Cerebellar nuclear complex (tissue), 1 donor: ENCODE data around the gene CPEB2.
"Not testable (repeated sequence)": the region's sequence is repeated elsewhere in the genome, so short reads cannot be mapped to it uniquely, and the experiment has no call there.

ENCODE experiments used
- DNase-seq, 2 experiments: peaks; one replicate each; lab custom pipeline; 2025; lab: John Stamatoyannopoulos, UW

Gene CPEB2

DNA sequence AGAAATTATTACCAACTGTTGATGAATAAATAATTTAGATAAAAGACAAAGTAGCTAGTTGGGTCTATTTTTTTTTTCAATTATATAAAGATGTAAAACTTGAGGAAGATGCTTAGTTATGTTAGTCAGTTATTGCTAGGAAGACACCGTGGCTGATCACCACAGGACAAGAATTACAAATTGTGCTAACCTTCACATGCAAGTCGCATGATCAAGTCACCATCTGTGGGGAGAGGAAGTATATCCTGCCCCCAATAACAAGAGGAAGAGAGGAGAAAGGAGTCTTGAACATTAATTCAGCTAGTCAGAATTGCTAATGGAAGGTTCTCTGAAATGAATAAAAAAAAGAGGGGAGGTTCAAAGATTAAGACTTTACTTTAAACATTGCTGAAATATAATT, 52.3 kb downstream of the CPEB2 start:
- DNase-seq = no peak

DNA sequence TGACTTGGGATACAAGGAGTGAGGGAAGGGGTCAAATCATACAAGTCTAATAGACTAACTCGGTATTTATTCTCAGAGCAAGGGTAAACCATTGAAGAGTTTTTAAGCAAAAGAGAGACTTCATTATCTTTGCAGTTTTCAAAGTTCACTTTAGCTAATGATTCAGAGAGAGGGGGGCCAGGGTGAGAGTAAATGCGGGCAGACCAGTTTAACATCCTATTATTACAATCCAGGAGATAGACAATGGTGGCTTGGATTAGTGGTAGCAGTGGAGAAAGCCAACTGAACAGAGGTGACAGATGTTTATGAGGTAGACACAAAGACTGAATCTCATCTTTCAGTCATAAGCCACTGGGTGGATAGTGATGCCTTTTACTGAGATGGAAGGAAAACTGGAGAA, 57.9 kb downstream of the CPEB2 start:
- DNase-seq = no peak

DNA sequence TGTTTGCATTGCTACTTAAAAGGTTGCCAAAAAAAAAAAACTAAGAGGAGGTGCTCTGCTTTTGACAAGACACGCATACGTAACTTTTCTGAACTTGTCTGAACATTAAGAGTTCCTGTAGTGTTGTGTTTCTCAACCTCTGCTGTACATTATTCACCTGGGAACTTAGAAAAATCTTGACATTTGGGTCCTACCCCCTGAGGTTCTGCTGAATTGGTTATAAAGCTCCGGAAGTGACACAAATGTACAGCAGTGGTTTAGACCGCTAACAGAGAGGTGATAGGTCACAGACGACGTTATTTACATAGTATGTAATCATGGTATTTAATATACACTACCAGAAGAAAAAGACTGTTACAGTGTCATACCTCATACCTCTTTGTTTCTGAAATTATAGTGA, 61.1 kb downstream of the CPEB2 start:
- DNase-seq = no peak

DNA sequence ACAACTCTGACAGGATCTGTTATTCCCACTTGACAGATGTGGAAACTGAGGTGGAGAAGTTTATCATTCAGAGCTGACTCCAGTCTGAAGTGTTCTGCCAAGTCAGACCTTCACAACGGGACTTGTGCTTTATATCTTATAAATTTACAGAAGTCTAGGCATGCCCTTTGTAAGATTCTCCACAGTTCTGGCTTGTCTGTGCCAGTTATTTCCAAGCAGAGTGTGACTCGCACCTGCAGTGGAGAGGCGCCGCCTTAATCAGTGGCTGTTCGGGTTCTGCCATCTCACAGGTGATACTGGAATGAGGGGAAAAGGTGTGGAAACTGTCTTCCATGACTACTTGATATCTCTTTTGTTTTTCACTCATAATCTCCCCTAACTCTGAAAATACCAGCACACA, 63.2 kb downstream of the CPEB2 start:
- no peak for DNase-seq

DNA sequence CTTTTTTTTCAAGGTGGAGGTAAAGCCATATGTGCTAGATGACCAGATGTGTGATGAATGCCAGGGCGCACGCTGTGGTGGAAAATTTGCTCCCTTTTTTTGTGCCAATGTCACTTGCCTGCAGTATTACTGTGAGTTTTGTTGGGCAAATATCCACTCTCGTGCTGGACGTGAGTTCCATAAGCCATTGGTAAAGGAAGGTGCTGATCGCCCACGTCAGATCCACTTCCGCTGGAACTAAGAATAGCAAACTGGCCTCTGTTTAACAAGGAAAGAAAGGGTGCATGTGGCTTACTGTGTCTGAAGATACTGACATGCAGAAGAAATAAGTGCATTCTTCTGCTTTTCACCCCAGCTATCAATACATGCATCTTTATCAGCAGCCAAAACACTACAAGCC, 63.9 kb downstream of the CPEB2 start:
- DNase-seq = no peak

DNA sequence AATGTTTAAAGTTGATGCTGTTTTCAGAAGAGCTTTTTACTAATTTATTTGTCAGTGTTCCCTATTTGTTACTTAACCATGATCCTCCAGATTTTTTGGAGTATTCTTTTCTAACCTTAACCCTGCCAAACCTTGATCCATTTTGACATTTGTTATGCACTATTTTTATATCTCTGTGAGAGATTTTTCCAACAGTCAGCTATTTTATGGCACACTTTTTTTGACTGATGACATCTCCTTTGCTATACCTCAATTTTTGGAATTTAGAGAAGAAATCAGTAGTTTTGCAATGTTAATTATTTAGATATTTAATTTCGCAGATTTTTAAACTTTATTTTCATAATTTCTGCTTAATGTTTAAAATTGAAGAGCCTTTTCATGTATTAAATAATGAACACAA, 66.0 kb downstream of the CPEB2 start:
- no peak for DNase-seq

DNA sequence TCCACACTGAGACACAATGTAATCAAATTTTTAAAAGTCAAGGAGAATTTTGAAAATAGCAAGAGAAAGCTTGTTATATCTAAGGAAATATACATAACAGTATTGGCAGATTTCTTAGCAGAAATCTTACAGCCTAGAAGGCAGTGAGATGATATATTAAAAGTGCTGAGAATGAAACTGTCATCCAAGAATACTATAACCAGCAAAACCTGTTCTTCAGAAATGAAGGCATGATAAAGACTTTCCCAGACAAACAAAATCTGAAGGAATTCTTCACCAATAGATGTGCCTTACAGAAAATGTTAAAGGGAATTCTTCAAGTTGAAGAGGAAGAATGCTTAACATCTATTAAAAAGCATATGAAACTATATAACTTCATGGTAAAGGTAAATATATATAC, 73.6 kb downstream of the CPEB2 start:
- DNase-seq = no peak

DNA sequence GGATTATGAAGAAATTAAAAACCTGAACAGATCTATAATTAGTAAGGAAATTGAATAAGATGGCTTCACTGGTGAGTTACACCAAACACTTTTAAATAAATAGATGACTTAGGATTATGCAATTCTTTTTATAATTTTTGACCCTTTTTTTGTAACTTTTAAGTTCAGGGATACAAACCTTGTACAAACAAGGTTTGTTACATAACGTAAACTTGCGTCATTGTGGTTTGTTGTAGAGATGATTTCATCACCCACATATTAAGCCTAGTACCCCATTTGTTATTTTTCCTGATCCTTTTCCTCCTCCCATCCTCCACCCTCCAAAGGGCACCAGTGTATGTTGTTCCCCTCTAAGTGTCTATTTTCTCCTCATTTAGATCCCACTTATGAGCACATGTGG, 75.7 kb downstream of the CPEB2 start:
- DNase-seq = no peak

DNA sequence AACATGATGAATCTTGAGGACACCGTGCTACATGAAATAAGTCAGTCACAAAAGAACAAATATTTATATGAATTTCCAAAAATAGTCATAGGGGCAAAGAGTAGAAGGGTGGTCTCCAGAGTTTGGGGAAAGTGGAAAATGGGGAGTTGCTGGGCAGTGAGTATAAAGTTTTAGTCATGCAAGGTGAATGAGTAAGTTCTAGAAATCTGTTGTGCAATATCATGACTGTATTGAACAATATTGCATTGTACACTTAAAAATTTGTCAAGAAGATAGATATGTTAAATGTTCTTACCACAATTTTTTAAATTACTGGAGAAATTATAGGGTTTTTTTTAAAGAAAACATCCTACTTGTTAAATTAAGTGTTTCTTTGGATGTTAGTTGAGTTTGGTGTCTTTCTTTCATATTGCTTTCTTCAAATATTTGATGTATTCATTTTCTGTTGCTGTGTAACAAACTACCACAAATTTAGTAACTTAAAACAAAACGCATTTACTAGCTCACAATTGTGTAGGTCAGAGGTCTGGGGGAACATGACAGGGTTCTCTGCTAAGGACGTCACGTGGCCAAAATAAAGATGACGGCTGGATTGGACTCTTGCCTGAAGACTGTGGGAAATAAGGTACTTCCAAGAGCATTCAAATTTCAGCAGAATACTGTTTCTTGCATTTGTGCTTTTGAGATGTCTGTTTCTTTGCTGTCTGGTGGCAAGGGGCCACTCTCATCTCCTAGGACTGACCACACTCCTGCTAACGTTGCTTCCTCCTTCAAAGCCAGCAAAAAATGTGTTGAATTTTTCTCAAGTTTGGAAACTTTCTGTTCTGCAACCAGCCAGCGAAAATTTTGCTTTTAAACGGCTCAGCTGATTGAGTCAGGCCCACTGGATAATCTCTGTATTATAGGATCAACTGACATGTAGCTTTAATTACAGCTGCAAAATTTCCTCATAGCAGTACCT, 76.7 kb downstream of the CPEB2 start:
- DNase-seq = no peak

DNA sequence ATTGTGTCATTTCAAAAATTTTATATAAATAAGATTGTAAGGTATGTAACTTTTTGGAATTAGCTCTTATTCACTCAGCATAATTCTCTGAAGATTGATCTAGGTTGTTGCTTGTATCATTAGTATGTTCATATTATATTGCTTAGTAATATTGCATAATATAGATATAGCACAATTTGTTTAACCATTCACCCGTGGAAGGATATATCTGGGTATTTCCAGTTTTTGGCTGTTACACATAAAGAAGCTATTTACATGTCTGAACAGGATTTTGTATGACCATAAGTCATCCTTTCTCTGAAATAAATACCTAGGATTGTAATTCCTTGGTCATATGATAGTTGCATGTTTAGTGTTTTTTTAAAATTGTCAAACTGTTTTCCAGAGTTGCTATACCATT, 82.5 kb downstream of the CPEB2 start:
- no peak for DNase-seq

DNA sequence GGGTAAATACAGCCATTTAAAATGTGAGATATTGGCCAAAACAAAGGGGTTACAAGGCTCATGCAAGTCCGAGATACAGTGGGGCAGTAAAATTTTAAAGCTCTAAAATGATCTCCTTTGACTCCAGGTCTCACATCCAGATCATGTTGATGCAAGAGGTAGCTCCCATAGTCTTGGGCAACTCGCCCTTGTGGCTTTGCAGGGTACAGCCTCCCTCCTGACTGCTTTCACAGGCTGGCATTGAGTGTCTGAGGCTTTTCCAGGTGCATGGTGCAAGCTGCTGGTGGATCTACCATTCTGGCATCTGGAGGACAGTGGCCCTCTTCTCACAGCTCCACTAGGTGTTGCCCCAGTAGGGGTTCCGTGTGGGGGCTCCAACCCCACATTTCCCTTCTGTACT, 83.5 kb downstream of the CPEB2 start:
- DNase-seq = not testable (repeated sequence)

DNA sequence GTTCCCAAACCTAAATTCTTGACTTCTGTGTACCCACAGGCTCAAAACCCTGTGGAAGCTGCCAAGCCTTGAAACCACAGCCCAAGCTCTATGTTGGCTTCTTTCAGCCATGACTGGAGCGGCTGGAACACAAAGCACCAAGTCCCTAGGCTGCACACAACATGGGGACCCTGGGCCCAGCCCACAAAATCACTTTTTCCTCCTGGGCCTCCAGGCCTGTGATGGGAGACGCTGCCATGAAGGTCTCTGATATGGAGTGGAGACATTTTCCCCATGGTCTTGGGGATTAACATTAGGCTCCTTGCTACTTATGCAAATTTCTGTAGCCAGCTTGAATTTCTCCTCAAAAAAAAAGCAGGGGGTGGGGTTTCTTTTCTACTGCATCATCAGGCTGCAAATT, 84.0 kb downstream of the CPEB2 start:
- DNase-seq = not testable (repeated sequence)

DNA sequence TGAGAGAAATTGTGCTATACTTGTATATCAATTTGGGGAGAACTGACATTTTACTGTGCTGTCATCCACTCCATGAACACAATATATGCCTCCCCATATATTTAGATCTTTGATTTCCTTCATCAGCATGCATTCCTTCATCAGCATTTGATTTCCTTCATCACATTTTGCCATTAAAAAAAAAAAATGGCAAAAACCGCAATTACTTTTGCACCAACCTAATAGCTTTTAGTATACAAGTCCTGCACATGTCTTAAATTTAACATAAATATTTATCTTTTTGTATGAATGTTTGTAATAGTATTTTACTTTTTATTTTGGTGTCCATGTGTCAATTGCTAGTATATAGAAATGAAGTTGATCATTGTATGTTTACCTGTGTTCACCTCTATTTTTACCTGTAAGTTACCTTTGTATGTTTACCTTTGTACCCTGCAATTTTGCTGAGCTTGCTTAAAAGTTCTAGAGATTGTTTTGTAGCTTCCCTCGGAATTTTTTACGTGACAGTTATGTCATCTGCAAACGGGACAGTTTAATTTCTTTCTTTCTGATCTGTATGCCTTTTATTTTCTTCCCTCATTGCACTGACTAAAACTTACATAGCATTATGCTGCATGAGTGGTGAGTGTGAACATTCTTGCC, 86.2 kb downstream of the CPEB2 start:
- DNase-seq = no peak

DNA sequence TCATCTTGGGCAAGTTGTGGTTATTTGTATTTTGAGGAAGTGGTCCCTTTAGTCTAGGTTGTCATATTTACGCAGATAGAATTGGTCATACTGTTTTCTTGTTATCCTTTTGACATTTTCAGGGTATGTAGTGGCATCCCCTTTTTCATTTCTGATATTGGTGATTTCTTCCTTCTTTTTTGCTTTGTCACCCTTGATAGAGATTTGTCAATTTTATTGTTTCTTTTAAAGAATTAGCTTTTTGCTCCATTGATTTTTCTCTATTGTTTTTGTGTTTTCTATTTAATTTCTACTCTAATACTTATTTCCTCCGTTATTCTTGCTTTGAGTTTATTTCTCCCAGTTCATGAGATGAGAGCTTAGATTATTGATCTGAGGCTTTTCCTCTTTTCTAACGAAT, 87.7 kb downstream of the CPEB2 start:
- DNase-seq = no peak

DNA sequence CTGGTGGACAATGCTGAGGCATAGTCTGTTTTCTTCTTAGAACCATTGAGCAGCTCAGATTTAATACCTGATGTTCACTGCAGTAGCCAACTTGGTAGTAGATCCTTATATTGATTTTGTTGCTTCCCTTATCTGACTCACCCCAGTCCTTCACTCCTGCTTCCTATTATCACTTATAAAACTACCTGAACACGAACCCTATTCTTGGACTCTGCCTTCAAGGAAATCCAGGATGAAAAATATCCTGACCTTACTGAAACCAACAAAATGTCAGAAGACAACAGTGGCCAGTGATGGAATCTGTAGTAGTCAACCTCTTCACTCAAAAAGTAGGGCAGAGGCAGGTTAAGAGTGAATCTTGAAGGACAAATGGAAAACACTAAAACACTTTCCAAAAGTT, 98.1 kb downstream of the CPEB2 start:
- DNase-seq = no peak

DNA sequence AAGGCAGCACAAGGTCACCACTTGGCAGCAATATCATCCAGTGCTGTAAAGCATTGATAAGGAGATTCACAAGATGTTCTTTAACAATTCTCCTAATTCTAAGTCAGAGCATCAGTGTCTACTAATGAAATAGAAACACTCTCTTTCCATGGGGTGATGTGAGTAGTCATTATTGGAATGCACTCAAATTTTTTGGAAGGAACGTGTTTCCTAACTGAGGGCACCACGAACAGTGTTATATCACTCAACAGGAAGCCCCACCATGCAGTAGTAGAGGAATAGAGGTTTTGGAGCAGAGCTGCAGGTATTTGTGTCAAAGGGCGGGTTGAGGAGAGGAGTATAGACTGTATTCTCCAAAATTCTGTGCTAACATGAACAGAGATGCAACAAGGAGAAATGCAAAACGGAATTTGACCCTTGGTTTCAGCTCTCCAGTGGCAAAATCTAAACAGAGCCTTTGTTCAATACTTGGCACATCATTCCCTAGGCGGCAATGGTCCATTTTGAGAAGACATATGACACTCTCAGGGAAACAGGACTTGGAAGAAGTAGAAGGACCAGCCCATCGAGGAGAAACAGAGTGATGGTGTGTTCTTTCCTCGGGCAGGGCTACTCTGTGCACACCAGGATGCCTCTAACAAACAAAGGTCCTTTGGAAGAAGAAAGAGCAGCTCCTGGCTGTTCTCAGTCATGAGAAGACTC, 98.9 kb downstream of the CPEB2 start:
- no peak for DNase-seq

DNA sequence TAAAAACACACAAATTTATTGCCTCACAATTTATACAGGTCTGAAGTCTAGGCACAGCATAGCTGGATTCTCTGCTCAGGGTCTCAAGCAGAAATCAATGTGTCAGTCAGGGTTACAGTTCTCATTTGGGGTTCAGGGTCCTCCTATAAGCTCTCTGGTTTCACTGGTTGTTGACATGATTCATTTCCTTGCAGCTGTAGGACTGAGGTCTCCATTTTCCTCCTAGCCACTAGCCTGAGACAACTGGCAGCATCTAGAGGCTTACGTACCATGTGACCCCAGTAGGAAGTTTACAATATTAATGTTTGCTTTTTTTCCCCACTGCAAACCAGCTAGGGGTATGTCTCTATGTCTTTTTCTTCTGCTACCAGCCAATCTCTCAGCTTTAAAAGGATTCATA, 102.5 kb downstream of the CPEB2 start:
- DNase-seq = no peak

DNA sequence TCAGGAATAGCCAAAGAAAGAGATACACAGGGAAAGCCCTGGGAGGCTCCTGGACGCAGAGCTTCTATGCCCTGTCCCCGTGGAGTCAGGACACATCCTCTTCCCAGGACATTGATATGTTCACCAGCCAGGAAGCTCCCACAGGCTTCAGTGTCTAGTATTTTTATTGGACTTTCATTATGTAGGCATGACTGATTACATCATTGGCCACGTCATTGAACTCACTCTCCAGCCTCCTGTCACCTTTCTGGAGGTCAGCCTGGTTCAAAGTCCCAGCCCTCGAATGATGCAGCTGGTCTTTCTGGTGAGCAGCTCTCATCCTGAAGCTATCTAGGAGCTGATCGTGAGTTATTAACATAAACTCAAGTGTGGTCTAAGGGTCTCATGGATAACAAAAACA, 104.1 kb downstream of the CPEB2 start:
- DNase-seq = no peak

DNA sequence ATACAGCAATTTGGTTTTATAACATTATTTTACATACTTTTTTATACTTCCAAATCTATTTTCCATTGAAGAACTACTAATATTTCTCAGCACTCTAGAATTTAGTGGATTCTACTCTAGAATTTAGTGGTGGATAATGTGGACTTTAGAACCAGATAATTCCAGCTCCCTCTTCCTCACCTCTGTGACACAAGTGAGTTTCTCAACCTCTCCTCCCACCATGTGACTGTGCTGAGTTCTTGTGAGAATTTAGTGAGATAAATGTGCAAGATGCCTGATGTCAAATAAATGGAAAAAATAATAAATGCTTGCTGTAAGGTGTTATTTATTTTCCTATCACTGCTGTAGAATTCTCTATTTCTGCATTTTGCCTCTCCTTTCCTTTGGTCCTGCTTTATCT, 107.3 kb downstream of the CPEB2 start:
- DNase-seq = no peak

DNA sequence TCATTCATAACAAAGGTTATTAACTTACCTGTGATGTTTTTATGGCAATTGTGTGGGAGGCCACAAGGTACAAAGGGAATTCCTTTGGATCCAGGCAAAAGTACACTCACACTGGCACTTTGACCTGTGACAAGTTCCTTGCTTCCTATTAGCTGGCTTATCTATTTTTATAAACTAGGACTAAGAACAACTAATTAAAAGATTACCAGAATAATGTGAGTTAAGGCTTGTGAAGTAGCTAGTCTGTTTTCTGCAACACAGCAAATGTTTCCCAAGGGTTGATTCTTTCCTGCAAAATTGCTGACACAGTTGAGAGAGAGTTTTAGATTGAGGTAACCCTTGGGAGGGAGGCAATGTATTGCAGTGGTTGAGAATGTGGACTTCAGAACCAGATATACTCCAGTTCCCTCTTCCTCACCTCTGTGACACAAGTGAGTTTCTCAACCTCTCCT, 107.9 kb downstream of the CPEB2 start:
- no peak for DNase-seq

DNA sequence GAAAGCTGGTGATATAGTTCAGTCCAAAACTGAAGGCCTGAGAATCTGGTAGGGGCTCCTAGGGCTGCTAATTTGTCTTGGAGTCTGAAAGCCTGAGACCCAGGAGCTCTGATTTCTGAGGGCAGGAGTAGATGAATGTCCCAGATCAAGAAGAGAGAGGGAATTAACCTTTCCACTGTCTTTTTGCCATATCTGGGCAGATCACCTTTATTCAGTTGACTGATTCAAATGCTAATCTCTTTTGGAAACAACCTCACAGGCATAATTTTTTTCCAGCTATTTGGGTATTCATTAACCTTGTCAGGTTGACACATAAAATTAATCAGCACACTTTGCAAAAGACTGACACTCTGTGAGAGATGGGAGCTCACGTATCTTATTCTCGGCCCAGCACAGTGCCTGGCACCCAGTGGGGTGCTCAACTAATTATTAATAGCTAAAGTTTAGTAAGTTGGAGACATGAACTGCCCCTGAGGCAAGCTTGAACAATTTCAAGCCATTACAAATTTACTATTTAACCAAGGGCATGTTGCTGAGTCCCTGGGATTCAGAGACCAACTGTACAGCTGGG, 114.3 kb downstream of the CPEB2 start:
- no peak for DNase-seq

DNA sequence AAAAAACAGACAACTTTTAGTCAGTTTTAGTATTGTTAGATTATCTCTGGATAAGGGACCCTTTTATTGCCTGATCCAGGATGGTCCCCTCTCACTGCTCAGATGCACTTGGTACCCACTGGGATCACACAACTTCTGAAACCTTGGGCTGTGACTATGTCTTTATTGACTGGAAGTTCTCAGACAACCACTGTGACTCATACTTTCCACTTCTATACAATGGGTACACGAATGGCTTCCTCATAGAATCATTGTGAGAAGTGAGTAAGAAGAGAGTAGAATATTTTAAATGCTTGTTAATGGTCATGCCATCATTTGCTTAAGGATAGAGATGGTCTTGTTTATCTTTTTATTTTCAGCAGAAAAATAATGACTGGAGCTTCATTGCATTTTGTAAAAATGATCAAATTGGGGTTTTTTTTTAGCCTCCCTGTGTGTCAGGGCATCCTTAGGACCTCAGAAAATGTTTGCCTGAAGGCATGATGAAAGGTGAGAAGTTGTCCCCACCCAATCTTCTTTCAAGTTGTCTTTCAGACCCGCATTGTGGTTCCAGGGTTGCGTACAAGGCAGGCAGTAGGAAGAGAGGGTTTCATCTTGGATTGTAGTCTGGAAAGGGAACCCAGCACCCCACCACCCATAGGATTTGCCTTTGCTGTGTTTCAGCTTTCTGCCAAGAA, 115.1 kb downstream of the CPEB2 start:
- DNase-seq = no peak
